Inferior parietal cortex (tissue), 1 donor: ENCODE data around the gene KIF1A.
"Not testable (repeated sequence)": the region's sequence is repeated elsewhere in the genome, so short reads cannot be mapped to it uniquely, and the experiment has no call there.

ENCODE experiments used
- DNase-seq: peaks from one replicate; pipeline ENCODE4 v3.0.0-alpha.2; 2016; ENCODE audit errors: extremely low spot score

Gene KIF1A

GRCh38 chr2:240703417-240704341 lies 116.3 kb downstream of the KIF1A start:
- DNase-seq, result no peak

- no peak for DNase-seq
Measured at GRCh38 chr2:240702640-240703011, 117.4 kb downstream of the KIF1A start.

DNA sequence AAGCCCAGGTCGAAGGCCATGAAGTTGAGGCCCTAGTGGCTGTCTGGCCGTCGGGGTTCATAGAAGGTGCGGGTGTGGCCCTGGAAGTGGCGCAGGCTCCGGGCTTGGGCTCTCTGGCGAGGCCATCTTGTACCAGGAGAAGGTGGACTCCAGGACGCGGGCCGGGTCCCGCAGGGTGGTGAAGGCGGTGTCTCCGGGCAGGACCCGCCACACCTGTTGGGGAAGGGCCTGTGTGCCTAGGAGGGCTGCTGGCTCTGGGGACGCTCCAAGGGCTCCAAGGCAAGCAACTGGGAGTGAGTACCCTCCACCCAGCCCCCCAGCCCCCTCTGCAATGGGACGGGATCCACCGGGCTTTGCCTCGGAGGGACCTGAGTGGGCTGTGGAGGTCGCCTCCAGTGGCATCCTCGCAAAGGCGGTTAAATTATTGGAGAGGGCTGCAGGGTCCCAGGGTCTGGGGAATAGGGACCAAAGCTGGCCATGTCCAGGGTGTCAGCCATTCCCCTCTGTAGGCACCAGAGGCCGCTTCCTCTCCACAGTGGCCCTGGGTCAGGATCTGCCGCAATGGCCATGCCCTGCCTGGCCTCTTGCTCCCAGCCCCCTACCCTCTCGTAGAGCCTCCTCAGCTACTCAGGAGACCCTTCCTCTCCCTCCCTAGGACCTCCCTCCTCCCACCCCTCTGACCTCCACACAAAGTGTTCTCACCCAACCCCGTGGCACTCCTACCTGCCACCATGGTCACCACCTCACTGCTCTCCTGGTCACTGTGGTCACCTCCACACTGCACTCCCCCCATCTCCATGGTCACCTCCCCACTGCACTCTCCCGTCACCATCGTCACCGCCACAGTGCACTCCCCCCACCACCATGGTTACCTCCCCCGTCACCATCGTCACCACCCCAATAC lies 118.0 kb downstream of the KIF1A start:
- no peak for DNase-seq

DNA sequence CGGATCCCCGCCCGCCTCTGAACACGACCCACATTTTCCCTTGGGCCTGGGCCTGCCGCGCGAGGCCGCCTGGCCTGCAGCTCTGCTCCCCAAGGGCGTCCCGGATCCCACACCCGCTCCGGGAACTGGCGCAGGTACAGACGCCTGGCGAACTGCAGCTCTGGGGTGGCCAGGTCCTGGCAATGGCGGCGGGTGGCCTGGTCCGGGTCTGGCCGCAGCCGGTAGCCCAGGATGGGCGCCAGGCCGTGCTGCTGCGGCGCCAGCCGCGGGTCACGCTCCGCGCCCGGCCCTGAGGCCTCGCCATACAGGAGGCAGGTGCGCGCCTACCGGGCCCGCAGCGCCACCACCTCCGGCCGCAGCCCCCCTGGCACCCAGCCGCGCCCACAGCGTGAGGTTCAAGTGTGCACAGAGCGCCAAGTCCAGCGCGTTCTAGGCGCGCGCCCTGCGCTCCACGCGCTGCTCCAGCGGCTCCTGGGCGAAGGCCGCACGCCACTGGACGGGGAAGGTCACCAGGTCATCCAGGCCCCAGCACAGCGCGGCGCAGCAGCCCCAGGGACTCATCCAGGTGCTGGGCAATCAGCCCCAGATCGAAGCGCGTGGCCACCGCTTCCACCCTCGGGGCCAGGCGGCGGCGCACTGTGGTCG lies 118.8 kb downstream of the KIF1A start:
- no peak for DNase-seq

GRCh38 chr2:240700616-240701015 lies 119.4 kb downstream of the KIF1A start:
- not testable (repeated sequence) for DNase-seq

- DNase-seq, result not testable (repeated sequence)
Measured at GRCh38 chr2:240699835-240700234, 120.2 kb downstream of the KIF1A start.

GRCh38 chr2:240698852-240699561 lies 121.0 kb downstream of the KIF1A start:
- not testable (repeated sequence) for DNase-seq

DNA sequence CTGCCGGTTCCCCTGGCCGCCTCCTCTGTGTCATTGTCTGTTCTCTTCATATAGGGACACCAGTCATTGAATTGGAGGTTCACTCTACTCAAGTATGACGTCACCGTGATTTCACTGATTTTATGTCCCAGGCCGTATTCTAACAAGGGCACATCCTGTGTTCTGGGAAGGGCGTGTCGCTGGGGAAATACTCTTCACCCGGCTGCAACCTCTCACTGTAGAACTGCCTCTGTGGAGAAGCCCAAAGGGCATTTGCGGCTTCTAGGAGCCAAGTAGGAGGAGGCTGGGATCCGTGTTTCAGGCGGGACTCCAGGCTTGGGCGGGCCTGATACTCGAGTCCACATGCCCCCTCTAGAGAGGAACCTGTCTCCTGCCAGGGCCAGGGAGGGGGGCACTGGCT lies 123.5 kb downstream of the KIF1A start:
- DNase-seq, result not testable (repeated sequence)

DNA sequence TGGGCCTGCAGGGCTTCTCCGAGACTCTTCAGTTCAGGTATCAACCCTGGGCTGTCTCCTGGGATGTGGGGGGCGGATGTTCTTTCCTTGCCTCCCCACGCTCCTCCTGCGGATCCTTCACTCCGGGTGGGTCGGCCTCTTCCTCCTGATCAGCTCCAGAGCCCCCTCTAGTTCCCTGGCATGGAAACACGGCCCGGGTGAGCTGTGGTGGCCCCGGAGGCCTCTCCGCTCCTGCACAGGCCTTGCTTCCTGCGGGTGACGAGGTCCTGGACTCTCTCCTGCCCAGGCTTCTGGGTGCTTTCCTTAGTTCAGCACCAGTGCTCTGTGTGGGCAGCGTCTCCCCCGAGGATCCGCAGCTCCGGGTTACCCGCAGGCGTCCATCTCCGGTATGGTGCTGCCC lies 124.4 kb downstream of the KIF1A start:
- DNase-seq, result not testable (repeated sequence)

DNA sequence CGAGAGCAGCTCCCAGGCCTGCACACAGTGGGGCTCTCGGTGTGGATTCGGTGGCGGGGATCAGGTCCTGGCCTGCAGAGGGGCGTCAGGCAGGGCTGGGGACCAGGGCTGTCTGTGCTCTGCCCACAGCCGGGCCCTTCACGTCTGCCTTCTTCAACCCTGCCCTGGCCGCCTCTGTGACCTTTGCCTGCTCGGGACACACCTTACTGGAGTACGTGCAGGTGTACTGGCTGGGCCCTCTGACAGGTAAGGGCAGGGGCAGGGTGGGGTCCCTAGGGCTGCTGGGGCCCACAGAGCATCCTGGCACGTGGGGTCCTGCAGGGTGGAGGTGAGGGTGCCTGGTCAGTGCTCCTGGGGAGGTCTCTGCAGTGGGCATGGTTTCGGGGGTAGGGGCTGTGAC lies 125.7 kb downstream of the KIF1A start:
- DNase-seq, result not testable (repeated sequence)

- not testable (repeated sequence) for DNase-seq
Measured at GRCh38 chr2:240692583-240693561, 127.1 kb downstream of the KIF1A start.

GRCh38 chr2:240691631-240692420 lies 128.2 kb downstream of the KIF1A start, which contains the start of gene AQP12A:
Gene AQP12A (plus strand): TSS chr2:240691866. CDS start chr2:240691914, 48 bp downstream.
- not testable (repeated sequence) for DNase-seq

GRCh38 chr2:240691075-240691427 lies 129.0 kb downstream of the KIF1A start:
- DNase-seq, result not testable (repeated sequence)

DNA sequence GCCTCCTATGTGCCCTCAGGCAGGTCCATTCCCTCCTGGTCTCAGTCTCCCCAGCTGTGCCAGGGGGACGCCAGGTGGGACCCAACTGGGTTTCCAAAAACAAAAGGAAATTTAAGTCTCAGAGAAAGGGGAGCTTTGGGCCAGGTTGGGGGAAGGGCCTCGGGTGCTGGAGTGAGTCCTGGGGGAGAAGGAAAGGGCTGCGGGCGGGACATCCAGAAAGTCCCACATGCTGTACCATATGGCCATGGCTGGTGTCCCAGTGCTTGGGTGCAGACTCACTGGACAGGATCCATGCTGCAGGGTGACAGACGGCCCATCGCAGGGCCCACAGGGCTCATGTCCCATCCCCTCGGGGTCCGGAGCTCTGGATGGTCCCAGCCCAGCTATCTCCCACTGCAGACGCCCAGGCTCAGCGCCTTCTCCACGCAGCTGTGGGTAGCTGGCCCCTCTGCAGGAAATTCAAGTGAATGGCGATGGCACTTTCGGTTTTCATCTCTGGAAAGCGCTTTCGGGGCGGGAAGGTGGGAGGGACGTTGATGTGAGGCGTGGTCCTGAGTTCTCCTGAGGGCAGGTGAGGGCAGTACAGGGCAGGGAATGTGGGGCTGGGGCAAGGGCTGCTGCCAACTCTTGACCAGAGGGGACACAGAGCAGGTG lies 129.5 kb downstream of the KIF1A start:
- DNase-seq, result not testable (repeated sequence)

DNA sequence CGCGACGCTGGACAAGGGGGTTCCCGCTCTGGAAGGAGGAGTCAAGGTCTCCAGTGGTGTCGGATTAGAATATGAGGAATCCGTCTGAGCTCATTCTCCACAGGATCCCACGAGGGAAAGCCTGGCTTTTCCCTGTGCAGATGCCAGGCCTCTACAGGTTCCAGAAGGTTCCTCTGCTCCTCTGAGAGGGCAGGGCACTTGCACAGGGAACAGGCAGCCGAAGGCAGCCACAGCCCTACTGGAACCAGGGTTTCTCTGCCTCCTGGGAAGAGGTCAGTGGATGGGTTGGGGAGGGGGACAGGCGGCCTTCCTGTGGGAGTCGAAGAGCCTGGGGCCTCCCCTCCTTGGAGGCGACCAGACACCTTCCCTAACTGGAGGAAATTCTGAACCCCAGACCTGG lies 130.0 kb downstream of the KIF1A start:
- DNase-seq, result no peak

DNA sequence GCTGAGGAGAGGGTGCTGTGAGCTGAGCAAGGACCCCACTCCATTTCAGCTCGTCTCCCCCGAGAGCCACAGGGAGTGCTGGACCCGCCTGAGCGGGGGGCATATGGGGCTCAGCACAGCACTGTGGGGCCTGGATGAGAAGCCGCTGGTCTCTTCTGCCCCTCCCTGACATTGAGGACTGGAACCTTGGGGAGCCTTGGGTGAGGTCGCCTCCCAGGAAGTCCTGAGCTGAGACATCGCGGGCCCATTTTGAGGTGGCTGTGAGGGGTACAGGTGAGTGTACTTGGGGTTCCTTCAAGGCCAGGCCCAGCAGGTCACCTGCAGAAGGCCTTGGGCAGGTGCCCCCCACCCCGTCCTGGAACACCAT lies 131.5 kb downstream of the KIF1A start:
- no peak for DNase-seq

DNA sequence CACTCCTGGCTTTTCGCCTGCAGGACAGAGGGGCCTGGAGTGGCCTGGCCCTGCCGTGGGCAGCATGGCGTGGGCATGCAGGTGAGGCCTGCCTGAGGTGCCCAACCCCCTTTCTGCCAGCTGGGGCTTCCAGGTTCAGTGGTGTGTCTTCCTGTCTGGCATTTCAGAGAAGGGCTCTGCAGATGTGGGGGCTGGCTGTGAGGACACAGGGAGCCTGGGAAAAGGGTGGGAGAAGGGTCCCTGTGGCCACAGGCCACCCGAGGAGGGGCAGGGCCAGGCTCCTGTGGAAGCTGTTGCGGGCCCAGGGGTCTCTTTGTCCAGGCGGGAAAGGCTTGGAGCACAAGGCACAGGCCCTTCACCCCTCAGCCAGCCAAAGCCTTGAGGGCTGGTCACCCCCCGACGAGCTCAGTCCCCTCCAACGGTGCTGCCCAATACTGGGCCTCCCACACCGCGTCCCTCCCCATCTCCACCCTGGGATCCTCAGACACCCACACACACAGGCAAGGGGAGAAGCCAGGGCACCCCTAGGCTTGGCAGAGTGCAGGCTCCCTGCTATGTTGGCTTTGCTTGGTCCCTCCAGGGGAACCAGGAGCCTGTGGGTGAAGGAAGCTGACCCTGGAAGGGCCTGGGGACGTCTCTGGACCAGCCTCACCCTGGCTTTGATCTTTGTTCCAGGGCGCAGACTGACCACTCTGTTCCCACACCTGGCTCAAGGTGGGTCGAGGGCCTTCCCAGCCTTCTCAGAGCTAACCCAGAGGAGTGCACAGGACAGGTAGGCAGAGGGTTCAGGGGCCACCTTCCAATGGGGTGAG lies 132.1 kb downstream of the KIF1A start:
- DNase-seq, result no peak
